ENCODE data around the gene GDI1. TPM values are rescaled to one million over a fixed set of nuclear protein-coding genes. Genes with fewer than 3 reads are reported as not detected.

The GDI1 gene
- total RNA-seq, 1 donor from 2014 or later, result 152 TPM

- Mint-ChIP-seq H3K4me3 (ENCODE audit: unreplicated experiment) (no peak overlapping the region), H3K27me3 (ENCODE audit: low read depth) (no peaks in the 10 kb centered on the region), H3K27ac (ENCODE audit: unreplicated experiment) (peak overlapping the region; percentile 77), H3K9me3 (ENCODE audit: low read depth) (no peaks in the 10 kb centered on the region), H3K36me3 (ENCODE audit: low read depth) (peaks cover 20% of the 10 kb centered on the region), H3K4me1 (ENCODE audit: low read depth) (peaks cover 9% of the 10 kb centered on the region)
- DNase-seq (ENCODE audit: low spot score), result no peak
- TF ChIP-seq, protein P1, sequence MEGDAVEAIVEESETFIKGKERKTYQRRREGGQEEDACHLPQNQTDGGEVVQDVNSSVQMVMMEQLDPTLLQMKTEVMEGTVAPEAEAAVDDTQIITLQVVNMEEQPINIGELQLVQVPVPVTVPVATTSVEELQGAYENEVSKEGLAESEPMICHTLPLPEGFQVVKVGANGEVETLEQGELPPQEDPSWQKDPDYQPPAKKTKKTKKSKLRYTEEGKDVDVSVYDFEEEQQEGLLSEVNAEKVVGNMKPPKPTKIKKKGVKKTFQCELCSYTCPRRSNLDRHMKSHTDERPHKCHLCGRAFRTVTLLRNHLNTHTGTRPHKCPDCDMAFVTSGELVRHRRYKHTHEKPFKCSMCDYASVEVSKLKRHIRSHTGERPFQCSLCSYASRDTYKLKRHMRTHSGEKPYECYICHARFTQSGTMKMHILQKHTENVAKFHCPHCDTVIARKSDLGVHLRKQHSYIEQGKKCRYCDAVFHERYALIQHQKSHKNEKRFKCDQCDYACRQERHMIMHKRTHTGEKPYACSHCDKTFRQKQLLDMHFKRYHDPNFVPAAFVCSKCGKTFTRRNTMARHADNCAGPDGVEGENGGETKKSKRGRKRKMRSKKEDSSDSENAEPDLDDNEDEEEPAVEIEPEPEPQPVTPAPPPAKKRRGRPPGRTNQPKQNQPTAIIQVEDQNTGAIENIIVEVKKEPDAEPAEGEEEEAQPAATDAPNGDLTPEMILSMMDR (IDR thresholded peaks at IDR 0.05), result no peak
These were observed 34.9 kb upstream of the GDI1 start for GRCh38 chrX:154401918-154402621.

GRCh38 chrX:154402622-154403127, 34.3 kb upstream of the GDI1 start:
- Mint-ChIP-seq H3K4me3 (ENCODE audit: unreplicated experiment) (no peak overlapping the region), H3K27ac (ENCODE audit: unreplicated experiment) (peak overlapping the region; percentile 77), H3K27me3 (ENCODE audit: low read depth) (no peaks in the 10 kb centered on the region), H3K9me3 (ENCODE audit: low read depth) (no peaks in the 10 kb centered on the region), H3K36me3 (ENCODE audit: low read depth) (peaks cover 20% of the 10 kb centered on the region), H3K4me1 (ENCODE audit: low read depth) (peaks cover 8% of the 10 kb centered on the region)
- no peak for DNase-seq (ENCODE audit: low spot score)
- TF ChIP-seq, protein P1 (IDR thresholded peaks at IDR 0.05), result no peak

DNA sequence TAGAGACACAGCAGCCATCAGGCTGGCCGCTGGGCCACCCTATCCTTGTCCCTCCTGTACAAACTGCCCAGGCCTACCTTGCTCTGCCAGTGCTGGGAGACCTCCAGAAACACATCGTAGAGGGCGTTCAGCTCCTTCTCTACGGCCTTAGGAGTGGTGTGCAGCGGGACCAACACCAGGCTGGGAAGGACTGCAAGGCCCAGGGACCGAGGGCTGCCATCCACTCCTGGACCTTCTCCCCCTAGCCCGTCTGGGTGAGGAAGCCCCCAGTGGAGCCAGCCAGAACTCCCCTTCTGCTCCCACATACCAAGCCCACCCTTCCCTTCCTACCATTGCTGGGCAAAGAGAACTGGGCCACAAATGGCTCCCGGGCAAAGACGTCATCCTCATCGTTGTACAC, 33.8 kb upstream of the GDI1 start:
- DNase-seq (ENCODE audit: low spot score), result no peak

DNA sequence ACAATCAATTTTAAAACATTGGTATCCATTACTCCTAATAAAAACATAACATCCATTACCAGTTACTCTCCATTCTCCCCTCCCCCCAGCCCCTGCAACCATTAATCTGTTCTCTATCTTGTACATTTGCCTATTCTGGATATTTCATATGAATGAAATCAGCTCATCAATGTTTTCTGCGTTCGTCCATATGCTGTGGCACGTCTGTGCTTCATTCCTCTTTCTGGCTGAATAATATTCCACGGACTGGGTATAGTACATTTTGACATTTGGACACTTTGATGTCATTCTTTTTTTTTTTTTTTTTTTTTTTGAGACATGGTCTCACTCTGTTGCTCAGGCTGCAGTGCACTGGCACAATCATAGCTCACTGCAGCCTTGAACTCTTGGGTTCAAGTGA, 33.1 kb upstream of the GDI1 start:
- TF ChIP-seq, protein P1 (IDR thresholded peaks at IDR 0.05), result no peak
- H3K9me3 Mint-ChIP-seq (ENCODE audit: low read depth), result no peaks in the 10 kb centered on the region
- H3K36me3 Mint-ChIP-seq (ENCODE audit: low read depth), result peaks cover 15% of the 10 kb centered on the region
- H3K4me3 Mint-ChIP-seq (ENCODE audit: unreplicated experiment), result no peak overlapping the region
- H3K4me1 Mint-ChIP-seq (ENCODE audit: low read depth), result peaks cover 17% of the 10 kb centered on the region
- H3K27me3 Mint-ChIP-seq (ENCODE audit: low read depth), result no peaks in the 10 kb centered on the region
- H3K27ac Mint-ChIP-seq (ENCODE audit: unreplicated experiment), result no peak overlapping the region
- DNase-seq (ENCODE audit: low spot score), result no peak

More for the DNA sequence above, 33.8 kb upstream of the GDI1 start:
- Mint-ChIP-seq H3K4me3 (ENCODE audit: unreplicated experiment) (no peak overlapping the region), H3K4me1 (ENCODE audit: low read depth) (peaks cover 10% of the 10 kb centered on the region), H3K9me3 (ENCODE audit: low read depth) (no peaks in the 10 kb centered on the region), H3K36me3 (ENCODE audit: low read depth) (peaks cover 17% of the 10 kb centered on the region), H3K27me3 (ENCODE audit: low read depth) (no peaks in the 10 kb centered on the region), H3K27ac (ENCODE audit: unreplicated experiment) (peak overlapping the region; percentile 17)
- TF ChIP-seq, protein P1 (IDR thresholded peaks at IDR 0.05), result no peak

DNA sequence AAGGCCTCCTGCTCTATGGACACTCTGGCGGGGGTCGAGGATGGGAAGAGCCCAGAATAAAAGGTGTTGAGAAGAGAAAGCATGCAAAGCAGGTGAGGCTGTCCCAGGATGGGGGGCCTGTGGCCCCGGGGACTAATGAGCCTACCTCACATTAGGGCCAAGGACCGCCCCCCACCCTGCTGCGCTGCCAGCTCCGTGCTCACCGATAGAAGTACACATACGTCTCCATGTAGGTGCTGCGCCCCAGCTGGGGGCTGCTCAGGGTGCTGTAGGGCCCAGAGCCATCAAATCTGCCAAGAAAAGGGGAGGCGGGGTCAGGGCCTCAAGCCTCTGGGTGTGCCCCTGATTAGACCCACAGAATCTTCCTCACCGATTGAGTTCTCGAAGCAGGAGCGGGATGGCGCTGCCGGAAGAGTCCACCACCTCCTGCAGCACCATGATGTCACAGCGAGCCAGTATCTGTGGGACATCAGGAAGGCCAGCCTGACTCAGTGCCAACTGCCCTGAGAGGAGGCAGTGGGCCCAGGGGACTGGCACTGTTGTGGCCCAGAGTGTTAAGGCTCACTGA, 32.2 kb upstream of the GDI1 start:
- Mint-ChIP-seq H3K4me1 (ENCODE audit: low read depth) (peaks cover 19% of the 10 kb centered on the region), H3K27ac (ENCODE audit: unreplicated experiment) (no peak overlapping the region), H3K4me3 (ENCODE audit: unreplicated experiment) (no peak overlapping the region), H3K36me3 (ENCODE audit: low read depth) (peaks cover 6% of the 10 kb centered on the region), H3K9me3 (ENCODE audit: low read depth) (no peaks in the 10 kb centered on the region), H3K27me3 (ENCODE audit: low read depth) (no peaks in the 10 kb centered on the region)
- TF ChIP-seq, protein P1 (IDR thresholded peaks at IDR 0.05), result no peak
- no peak for DNase-seq (ENCODE audit: low spot score)

All from chondrocyte (in vitro differentiated cells).